H9 (cell line): ENCODE measurements around the gene GLP2R. TPM values are rescaled to one million over a fixed set of nuclear protein-coding genes. Genes with fewer than 3 reads are reported as not detected.

Source experiments
- DNase-seq: peaks from one replicate; pipeline ENCODE4 v3.0.0-alpha.2; 2017
- H2AFZ ChIP-seq: one replicate; pipeline ENCODE4 v1.6.1; 2013; ENCODE audit warnings: mild to moderate bottlenecking, low read length, control low read depth, moderate library complexity
- H2AK5ac ChIP-seq: 2 replicates; pipeline ENCODE4 v1.6.1; 2013; ENCODE audit warnings: low read length, control low read depth, mixed read lengths; ENCODE audit not compliant: insufficient read length
- H2BK120ac ChIP-seq: one replicate; pipeline ENCODE4 v1.6.1; 2013; ENCODE audit warnings: low read depth, mild to moderate bottlenecking, low read length, control low read depth, inconsistent platforms; ENCODE audit not compliant: poor library complexity, severe bottlenecking
- H2BK12ac ChIP-seq: 2 replicates; pipeline ENCODE4 v1.6.1; 2013; ENCODE audit warnings: low read length, control low read depth, mixed read lengths, low read depth; ENCODE audit not compliant: insufficient read length
- H2BK15ac ChIP-seq: 2 replicates; pipeline ENCODE4 v1.6.1; 2013; ENCODE audit warnings: low read depth, low read length, control low read depth
- H2BK20ac ChIP-seq: one replicate; pipeline ENCODE4 v1.6.1; 2013; ENCODE audit warnings: low read depth, mild to moderate bottlenecking, low read length, control low read depth, inconsistent platforms; ENCODE audit not compliant: poor library complexity, severe bottlenecking
- H2BK5ac ChIP-seq: 2 replicates; pipeline ENCODE4 v1.6.1; 2013; ENCODE audit warnings: low read length, control low read depth, mixed read lengths; ENCODE audit not compliant: insufficient read length
- H3K14ac ChIP-seq: 2 replicates; pipeline ENCODE4 v1.6.1; 2013; ENCODE audit warnings: low read length, control low read depth; ENCODE audit not compliant: insufficient read depth
- H3K18ac ChIP-seq: 2 replicates; pipeline ENCODE4 v1.6.1; 2013; ENCODE audit warnings: low read depth, mild to moderate bottlenecking, mixed read lengths, low read length, control low read depth; ENCODE audit not compliant: insufficient read length
- H3K23ac ChIP-seq: 2 replicates; pipeline ENCODE4 v1.6.1; 2013; ENCODE audit warnings: low read length, control low read depth, mixed read lengths, low read depth; ENCODE audit not compliant: insufficient read length
- H3K23me2 ChIP-seq: 2 replicates; pipeline ENCODE4 v1.6.1; 2013; ENCODE audit warnings: low read depth, mild to moderate bottlenecking, mixed read lengths, low read length, control low read depth; ENCODE audit not compliant: insufficient read length, poor library complexity, severe bottlenecking
- H3K27ac ChIP-seq: 2 replicates; pipeline ENCODE4 v1.5.1; 2013; ENCODE audit warnings: low read length, control low read depth, mixed read lengths, low read depth; ENCODE audit not compliant: insufficient read length
- H3K27me3 ChIP-seq: 2 replicates; pipeline ENCODE4 v1.6.1; 2013; ENCODE audit warnings: low read length, control low read depth, inconsistent platforms; ENCODE audit not compliant: insufficient read depth
- H3K4ac ChIP-seq: 2 replicates; pipeline ENCODE4 v1.6.1; 2013; ENCODE audit warnings: low read depth, mild to moderate bottlenecking, control low read depth, inconsistent platforms, low read length, moderate library complexity
- H3K4me1 ChIP-seq: 2 replicates; pipeline ENCODE4 v1.6.1; 2013; ENCODE audit warnings: low read length, control low read depth, inconsistent platforms; ENCODE audit not compliant: insufficient read depth
- H3K4me2 ChIP-seq: 2 replicates; pipeline ENCODE4 v1.6.1; 2013; ENCODE audit warnings: low read length, control low read depth, mixed read lengths; ENCODE audit not compliant: insufficient read length, insufficient read depth
- H3K56ac ChIP-seq: 2 replicates; pipeline ENCODE4 v1.6.1; 2013; ENCODE audit warnings: low read depth, mild to moderate bottlenecking, mixed read lengths, low read length, control low read depth; ENCODE audit not compliant: insufficient read length
- H3K79me1 ChIP-seq: 2 replicates; pipeline ENCODE4 v1.6.1; 2013; ENCODE audit warnings: low read depth, mild to moderate bottlenecking, moderate library complexity, low read length, control low read depth, inconsistent platforms; ENCODE audit not compliant: insufficient read depth, poor library complexity, severe bottlenecking
- H3K79me2 ChIP-seq: 2 replicates; pipeline ENCODE4 v1.6.1; 2013; ENCODE audit warnings: low read length, control low read depth, inconsistent platforms; ENCODE audit not compliant: insufficient read depth
- H3K9ac ChIP-seq: 2 replicates; pipeline ENCODE4 v1.6.1; 2013; ENCODE audit warnings: low read length, control low read depth, mixed read lengths; ENCODE audit not compliant: insufficient read length; ENCODE audit errors: extremely low read depth
- H3K9me3 ChIP-seq: one replicate; pipeline ENCODE4 v1.6.1; 2013; ENCODE audit warnings: low read depth, low read length, inconsistent platforms; ENCODE audit not compliant: control insufficient read depth
- H3T11ph ChIP-seq: one replicate; pipeline ENCODE4 v1.6.1; 2013; ENCODE audit warnings: mild to moderate bottlenecking, low read length, control low read depth, inconsistent platforms
- H4K20me1 ChIP-seq: one replicate; pipeline ENCODE4 v1.6.1; 2013; ENCODE audit not compliant: control insufficient read depth, insufficient read length, insufficient read depth
- H4K5ac ChIP-seq: 2 replicates; pipeline ENCODE4 v1.6.1; 2013; ENCODE audit warnings: low read depth, mild to moderate bottlenecking, mixed read lengths, low read length, control low read depth; ENCODE audit not compliant: insufficient read length
- H4K8ac ChIP-seq: replicated peaks from 2 replicates; pipeline ENCODE4 v1.6.1; 2013; ENCODE audit warnings: low read length, control low read depth, mixed read lengths, low read depth; ENCODE audit not compliant: insufficient read length
- H4K91ac ChIP-seq: 2 replicates; pipeline ENCODE4 v1.6.1; 2013; ENCODE audit warnings: low read depth, mild to moderate bottlenecking, moderate library complexity, mixed read lengths, low read length, control low read depth; ENCODE audit not compliant: insufficient read length
- H3K27ac Mint-ChIP-seq, 3 experiments: 2 replicates in 2 of 3; 3 replicates in 1 of 3; pipeline ENCODE4 v1.8.0; 2020 to 2021; ENCODE audit warnings: mixed read lengths in 3 of 3, mild to moderate bottlenecking in 1 of 3, moderate library complexity in 1 of 3
- H3K27me3 Mint-ChIP-seq: 2 replicates; pipeline ENCODE4 v1.8.0; 2021; ENCODE audit warnings: low read depth, mild to moderate bottlenecking, moderate library complexity, mixed read lengths
- H3K36me3 Mint-ChIP-seq, 3 experiments: 2 replicates in 2 of 3; 3 replicates in 1 of 3; pipeline ENCODE4 v1.8.0; 2020 to 2021; ENCODE audit warnings: low read depth in 3 of 3, mixed read lengths in 3 of 3; ENCODE audit not compliant: insufficient read depth in 1 of 3
- H3K4me1 Mint-ChIP-seq, 2 experiments: 2 replicates each; pipeline ENCODE4 v1.8.0; 2020; ENCODE audit warnings: mixed read lengths in 2 of 2
- H3K4me3 Mint-ChIP-seq, 2 experiments: 2 replicates in 1 of 2; 3 replicates in 1 of 2; pipeline ENCODE4 v1.8.0; 2020 to 2021; ENCODE audit warnings: mild to moderate bottlenecking in 2 of 2, mixed read lengths in 2 of 2, moderate library complexity in 1 of 2
- H3K9me3 Mint-ChIP-seq, 2 experiments: 2 replicates in 1 of 2; 3 replicates in 1 of 2; pipeline ENCODE4 v1.8.0; 2020; ENCODE audit warnings: mild to moderate bottlenecking in 2 of 2, mixed read lengths in 2 of 2, moderate library complexity in 1 of 2
- CTCF ChIP-seq: fragments of 200-600 bp; sonication (generic); conservative IDR thresholded peaks from 3 replicates; pipeline ENCODE4 v1.8.0; 2021; ENCODE audit warnings: antibody characterized with exemption, mild to moderate bottlenecking
- WGBS: extraction: QIAGEN DNeasy Blood & Tissue Kit; methylation state at CpG from one replicate; pipeline ENCODE4 v1.1.7; 2013; ENCODE audit warnings: missing lambda C conversion rate, low lambda C conversion rate, mixed read lengths; ENCODE audit not compliant: insufficient read length; ENCODE audit errors: extremely low coverage; 5-methylcytosine and 5-hydroxymethylcytosine counted together
- total RNA-seq: library from RNA; stranded (reverse); gene quantifications from 2 replicates; pipeline ENCODE4 v1.2.1, GENCODE V29; 2021

Gene GLP2R
- total RNA-seq, 1 experiment from 2014 or later, result not detected

GRCh38 chr17:9897372-9897968, 71.7 kb downstream of the GLP2R start:
- no peaks in the 10 kb centered on the region; the same call in 1 of the 2 replicates for H3K27me3 ChIP-seq
- no CpG with 5 or more reads among the region's 13 CpGs for WGBS
- no peak overlapping the region for H2BK15ac ChIP-seq
- no peak overlapping the region for H3K9ac ChIP-seq
- no peak overlapping the region for H2BK5ac ChIP-seq
- no peak overlapping the region for H3K18ac ChIP-seq
- no peak for TF ChIP-seq CTCF
- H4K8ac ChIP-seq, result no peak overlapping the region
- Mint-ChIP-seq H3K4me1 (peaks cover 5 to 29% of the 10 kb centered on the region in 2 experiments; a peak in 3 of 4 replicates), H3K36me3 (no peaks in the 10 kb centered on the region), H3K4me3 (no peak overlapping the region), H3K27ac (no peak overlapping the region), H3K9me3 (no peaks in the 10 kb centered on the region), H3K27me3 (peaks cover 11% of the 10 kb centered on the region)
- H3K9me3 ChIP-seq, result no peaks in the 10 kb centered on the region
- DNase-seq, result no peak
- no peaks in the 10 kb centered on the region for H3K4me1 ChIP-seq
- no peak overlapping the region for H3T11ph ChIP-seq
- H3K23ac ChIP-seq, result no peak overlapping the region
- no peak overlapping the region for H2AK5ac ChIP-seq
- H4K20me1 ChIP-seq, result no peaks in the 10 kb centered on the region
- no peak overlapping the region for H3K56ac ChIP-seq
- no peaks in the 10 kb centered on the region for H3K79me1 ChIP-seq
- H2BK120ac ChIP-seq, result no peak overlapping the region
- no peak overlapping the region for H4K91ac ChIP-seq
- H3K27ac ChIP-seq, result no peak overlapping the region
- H3K79me2 ChIP-seq, result no peaks in the 10 kb centered on the region
- no peak overlapping the region for H2BK20ac ChIP-seq
- H2AFZ ChIP-seq, result no peak overlapping the region
- H4K5ac ChIP-seq, result no peak overlapping the region
- H3K23me2 ChIP-seq, result no peaks in the 10 kb centered on the region
- H3K4ac ChIP-seq, result no peak overlapping the region
- H3K4me2 ChIP-seq, result no peak overlapping the region
- no peak overlapping the region for H2BK12ac ChIP-seq
- no peak overlapping the region for H3K14ac ChIP-seq
